ENCODE results near the gene RNASE13. TPM values are rescaled to one million over a fixed set of nuclear protein-coding genes. Genes with fewer than 3 reads are reported as not detected.
"Not testable (repeated sequence)": the region's sequence is repeated elsewhere in the genome, so short reads cannot be mapped to it uniquely, and the experiment has no call there.

Gene RNASE13
- total RNA-seq, 1 experiment from 2014 or later = not detected

DNA sequence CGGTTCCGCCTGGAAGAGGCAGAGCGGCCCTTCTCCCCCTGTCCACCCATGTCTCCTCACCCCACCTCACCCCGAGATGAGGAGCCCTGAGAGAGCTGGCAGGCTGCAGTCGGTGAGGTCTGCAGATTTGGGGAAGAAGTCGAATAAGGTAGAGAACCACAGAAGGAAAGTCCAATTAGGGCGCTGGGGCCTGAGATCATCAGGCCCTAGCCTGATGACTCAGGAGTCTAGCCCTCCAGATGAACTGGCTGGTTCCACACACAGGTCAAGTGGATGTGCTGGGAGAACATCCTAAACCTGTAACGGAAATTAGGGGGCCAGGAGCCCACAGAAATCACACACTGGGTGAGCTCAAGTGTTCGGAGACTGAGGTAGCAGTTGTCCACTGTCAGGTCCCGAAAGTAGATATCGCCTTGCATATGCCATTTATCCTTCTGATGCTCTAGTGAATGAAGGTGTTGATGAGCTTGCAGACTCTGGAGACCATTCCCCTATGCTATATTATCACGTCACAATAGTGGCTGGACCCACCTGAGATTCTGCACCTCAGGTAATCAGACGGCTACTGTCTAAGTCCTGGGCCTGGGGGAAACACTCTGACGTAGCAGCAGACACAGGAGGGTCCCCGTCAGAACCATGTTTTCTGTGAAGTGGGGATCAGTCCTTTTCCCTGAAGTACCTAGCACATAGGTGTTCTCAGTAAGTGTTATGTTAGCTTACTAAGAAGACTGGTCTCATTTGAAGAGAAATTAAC lies 45.7 kb downstream of the RNASE13 start:
- Histone ChIP-seq H3K9me3 (ENCODE audit: control insufficient read depth, insufficient read depth, low read depth, low read length) (no peaks in the 10 kb centered on the region), H3K36me3 (ENCODE audit: control insufficient read depth, insufficient read depth, low read length) (peaks cover 11% of the 10 kb centered on the region), H3K4me3 (ENCODE audit: low read depth in 2 of 2, low read length in 2 of 2) (peak overlapping the region; percentile 40 to 97), H3K27me3 (ENCODE audit: control insufficient read depth, insufficient read depth, low read length) (no peaks in the 10 kb centered on the region), H3K4me1 (ENCODE audit: control insufficient read depth, insufficient read depth, low read length) (peaks cover 10% of the 10 kb centered on the region), H3K27ac (ENCODE audit: low read length) (peak overlapping the region; percentile 93)
- TSS peak; percentile 88 for BruUV-seq (replicated peaks)
- DNase-seq (ENCODE audit: low read depth, low spot score) (no peak), ATAC-seq (no peak)
- POLR2A ChIA-PET = no interaction called here
- TF ChIP-seq, protein P1, sequence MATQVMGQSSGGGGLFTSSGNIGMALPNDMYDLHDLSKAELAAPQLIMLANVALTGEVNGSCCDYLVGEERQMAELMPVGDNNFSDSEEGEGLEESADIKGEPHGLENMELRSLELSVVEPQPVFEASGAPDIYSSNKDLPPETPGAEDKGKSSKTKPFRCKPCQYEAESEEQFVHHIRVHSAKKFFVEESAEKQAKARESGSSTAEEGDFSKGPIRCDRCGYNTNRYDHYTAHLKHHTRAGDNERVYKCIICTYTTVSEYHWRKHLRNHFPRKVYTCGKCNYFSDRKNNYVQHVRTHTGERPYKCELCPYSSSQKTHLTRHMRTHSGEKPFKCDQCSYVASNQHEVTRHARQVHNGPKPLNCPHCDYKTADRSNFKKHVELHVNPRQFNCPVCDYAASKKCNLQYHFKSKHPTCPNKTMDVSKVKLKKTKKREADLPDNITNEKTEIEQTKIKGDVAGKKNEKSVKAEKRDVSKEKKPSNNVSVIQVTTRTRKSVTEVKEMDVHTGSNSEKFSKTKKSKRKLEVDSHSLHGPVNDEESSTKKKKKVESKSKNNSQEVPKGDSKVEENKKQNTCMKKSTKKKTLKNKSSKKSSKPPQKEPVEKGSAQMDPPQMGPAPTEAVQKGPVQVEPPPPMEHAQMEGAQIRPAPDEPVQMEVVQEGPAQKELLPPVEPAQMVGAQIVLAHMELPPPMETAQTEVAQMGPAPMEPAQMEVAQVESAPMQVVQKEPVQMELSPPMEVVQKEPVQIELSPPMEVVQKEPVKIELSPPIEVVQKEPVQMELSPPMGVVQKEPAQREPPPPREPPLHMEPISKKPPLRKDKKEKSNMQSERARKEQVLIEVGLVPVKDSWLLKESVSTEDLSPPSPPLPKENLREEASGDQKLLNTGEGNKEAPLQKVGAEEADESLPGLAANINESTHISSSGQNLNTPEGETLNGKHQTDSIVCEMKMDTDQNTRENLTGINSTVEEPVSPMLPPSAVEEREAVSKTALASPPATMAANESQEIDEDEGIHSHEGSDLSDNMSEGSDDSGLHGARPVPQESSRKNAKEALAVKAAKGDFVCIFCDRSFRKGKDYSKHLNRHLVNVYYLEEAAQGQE (IDR thresholded peaks at IDR 0.05; ENCODE audit: insufficient read depth in 1 of 2, low read depth in 2 of 2, low read length in 1 of 2) = no peak
- TF ChIP-seq TCF7L2 (IDR thresholded peaks at IDR 0.05; ENCODE audit: low read depth, low read length) (no peak), SIN3A (IDR thresholded peaks at IDR 0.05; ENCODE audit: borderline replicate concordance, insufficient read depth, low read depth, low read length) (no peak), POLR2AphosphoS5 (IDR thresholded peaks at IDR 0.05; ENCODE audit: low read depth, low read length) (no peak)
- TF ChIP-seq, protein P2, sequence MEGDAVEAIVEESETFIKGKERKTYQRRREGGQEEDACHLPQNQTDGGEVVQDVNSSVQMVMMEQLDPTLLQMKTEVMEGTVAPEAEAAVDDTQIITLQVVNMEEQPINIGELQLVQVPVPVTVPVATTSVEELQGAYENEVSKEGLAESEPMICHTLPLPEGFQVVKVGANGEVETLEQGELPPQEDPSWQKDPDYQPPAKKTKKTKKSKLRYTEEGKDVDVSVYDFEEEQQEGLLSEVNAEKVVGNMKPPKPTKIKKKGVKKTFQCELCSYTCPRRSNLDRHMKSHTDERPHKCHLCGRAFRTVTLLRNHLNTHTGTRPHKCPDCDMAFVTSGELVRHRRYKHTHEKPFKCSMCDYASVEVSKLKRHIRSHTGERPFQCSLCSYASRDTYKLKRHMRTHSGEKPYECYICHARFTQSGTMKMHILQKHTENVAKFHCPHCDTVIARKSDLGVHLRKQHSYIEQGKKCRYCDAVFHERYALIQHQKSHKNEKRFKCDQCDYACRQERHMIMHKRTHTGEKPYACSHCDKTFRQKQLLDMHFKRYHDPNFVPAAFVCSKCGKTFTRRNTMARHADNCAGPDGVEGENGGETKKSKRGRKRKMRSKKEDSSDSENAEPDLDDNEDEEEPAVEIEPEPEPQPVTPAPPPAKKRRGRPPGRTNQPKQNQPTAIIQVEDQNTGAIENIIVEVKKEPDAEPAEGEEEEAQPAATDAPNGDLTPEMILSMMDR (IDR thresholded peaks at IDR 0.05) = no peak
- intact Hi-C loops (cut with micrococcal nuclease; ENCODE audit: unreplicated experiment) = no loop called here
- in situ Hi-C loops (cut with HindIII; ENCODE audit: low pct_unique_long_range_greater_than_20kb, low sequenced_read_pairs) = no loop called here
- CTCF ChIA-PET = interaction anchor here (1.4 kb wide), 1 partner anchor 18 kb away, joined by 3 read pairs; no protein-coding TSS in a partner anchor

DNA sequence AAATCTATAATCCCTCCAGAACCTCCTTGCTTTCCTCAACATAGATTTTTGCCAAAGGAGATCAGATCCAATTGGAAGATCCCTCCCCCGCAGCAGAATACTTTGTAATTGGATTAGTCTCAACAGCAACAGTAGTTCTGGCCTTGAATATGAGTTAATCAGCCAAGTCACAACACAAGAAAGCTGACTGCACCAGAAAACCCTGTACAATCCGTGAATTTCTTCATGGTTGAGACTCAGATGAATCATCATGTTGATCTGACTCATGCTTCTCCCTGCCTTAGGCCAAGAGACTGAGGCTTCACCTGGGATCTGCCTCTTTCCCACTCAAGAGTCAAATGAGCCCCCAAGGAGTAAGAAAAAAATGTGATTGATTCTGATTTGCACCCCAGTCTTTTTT lies 47.8 kb downstream of the RNASE13 start:
- BruUV-seq (replicated peaks) = no TSS peak
- POLR2A ChIA-PET = no interaction called here
- no peaks in the 10 kb centered on the region for H3K9me3 ChIP-seq (ENCODE audit: control insufficient read depth, insufficient read depth, low read depth, low read length)
- CTCF ChIA-PET = interaction anchor here (2.3 kb wide), 1 partner anchor 16 kb away, joined by 7 read pairs; no protein-coding TSS in a partner anchor
- no peak overlapping the region for H3K27ac ChIP-seq (ENCODE audit: low read length)
- intact Hi-C loops (cut with micrococcal nuclease; ENCODE audit: unreplicated experiment) = no loop called here
- no peak overlapping the region for H3K4me3 ChIP-seq (ENCODE audit: low read depth in 2 of 2, low read length in 2 of 2)
- 0 out of 2 replicates have a peak, but pooled peaks have one; percentile 40 for ATAC-seq
- no peaks in the 10 kb centered on the region for H3K27me3 ChIP-seq (ENCODE audit: control insufficient read depth, insufficient read depth, low read length)
- H3K36me3 ChIP-seq (ENCODE audit: control insufficient read depth, insufficient read depth, low read length) = peaks cover 5% of the 10 kb centered on the region; the same call in 1 of the 2 replicates
- H3K4me1 ChIP-seq (ENCODE audit: control insufficient read depth, insufficient read depth, low read length) = peaks cover 10% of the 10 kb centered on the region
- peak; percentile 33 for DNase-seq (ENCODE audit: low read depth, low spot score)
- in situ Hi-C loops (cut with HindIII; ENCODE audit: low pct_unique_long_range_greater_than_20kb, low sequenced_read_pairs) = no loop called here
- TF ChIP-seq SIN3A (IDR thresholded peaks at IDR 0.05; ENCODE audit: borderline replicate concordance, insufficient read depth, low read depth, low read length) = no peak
- TF ChIP-seq, protein P1 (IDR thresholded peaks at IDR 0.05; ENCODE audit: insufficient read depth in 1 of 2, low read depth in 2 of 2, low read length in 1 of 2) = no peak

DNA sequence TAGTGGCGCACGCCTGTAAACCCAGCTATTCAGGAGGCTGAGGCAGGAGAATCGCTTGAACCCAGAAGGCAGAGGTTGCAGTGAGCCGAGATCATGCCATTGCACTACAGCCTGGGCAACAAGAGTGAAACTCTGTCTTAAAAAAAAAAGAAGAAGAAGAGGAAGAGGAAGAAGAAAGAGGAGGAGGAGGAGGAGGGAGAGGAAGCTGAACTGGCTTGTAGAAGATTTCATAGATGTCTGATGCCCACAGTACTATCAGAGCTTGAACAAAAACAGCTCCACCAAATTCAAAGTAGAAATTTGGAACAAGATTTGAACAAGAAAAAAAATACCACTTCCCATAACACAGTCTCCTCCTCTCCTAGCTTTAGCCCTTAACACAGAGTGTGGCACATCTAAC lies 49.0 kb downstream of the RNASE13 start:
- in situ Hi-C loops (cut with HindIII; ENCODE audit: low pct_unique_long_range_greater_than_20kb, low sequenced_read_pairs); H3K27ac ChIP-seq (ENCODE audit: low read length): not testable (repeated sequence)
- CTCF ChIA-PET = interaction anchor here (2.3 kb wide), 1 partner anchor 15 kb away, joined by 7 read pairs; no protein-coding TSS in a partner anchor

More for the DNA sequence above, 49.0 kb downstream of the RNASE13 start:
- intact Hi-C loops (cut with micrococcal nuclease; ENCODE audit: unreplicated experiment); H3K4me1 ChIP-seq (ENCODE audit: control insufficient read depth, insufficient read depth, low read length); H3K4me3 ChIP-seq (ENCODE audit: low read depth in 2 of 2, low read length in 2 of 2); DNase-seq (ENCODE audit: low read depth, low spot score); BruUV-seq (replicated peaks); ATAC-seq; H3K36me3 ChIP-seq (ENCODE audit: control insufficient read depth, insufficient read depth, low read length); H3K27me3 ChIP-seq (ENCODE audit: control insufficient read depth, insufficient read depth, low read length); H3K9me3 ChIP-seq (ENCODE audit: control insufficient read depth, insufficient read depth, low read depth, low read length); POLR2A ChIA-PET: not testable (repeated sequence)

Data from Panc1 (cell line).